OCI-LY1 (cell line): Measurements from ENCODE around the gene STEAP1B.

ENCODE experiments used
- H2AFZ ChIP-seq: fragments of 200-600 bp; sonication (generic), shearing (Covaris generic); 2 replicates; pipeline ENCODE4 v1.6.0; 2014; ENCODE audit warnings: antibody characterized with exemption, mild to moderate bottlenecking, low read length
- H3F3A ChIP-seq: fragments of 200-600 bp; sonication (generic), shearing (Covaris generic); 2 replicates; pipeline ENCODE4 v1.6.0; 2014; ENCODE audit warnings: mild to moderate bottlenecking, antibody characterized with exemption, low read length, moderate library complexity; ENCODE audit not compliant: insufficient read depth
- H3K27ac ChIP-seq: fragments of 200-600 bp; sonication (generic); 2 replicates; pipeline ENCODE4 v1.5.1; 2014; ENCODE audit warnings: low read length, mixed run types, mild to moderate bottlenecking, low read depth; ENCODE audit not compliant: poor library complexity, severe bottlenecking
- H3K27me3 ChIP-seq: fragments of 200-600 bp; sonication (generic); 2 replicates; pipeline ENCODE4 v1.6.0; 2014; ENCODE audit warnings: antibody characterized with exemption, mild to moderate bottlenecking, low read length, moderate library complexity; ENCODE audit not compliant: insufficient read depth
- H3K36me3 ChIP-seq: fragments of 200-600 bp; sonication (generic); 2 replicates; pipeline ENCODE4 v1.6.1; 2014; ENCODE audit warnings: mild to moderate bottlenecking, antibody characterized with exemption, low read length, moderate library complexity, mixed read lengths; ENCODE audit not compliant: insufficient read depth
- H3K4me1 ChIP-seq: fragments of 200-600 bp; sonication (generic); 2 replicates; pipeline ENCODE4 v1.5.1; 2014; ENCODE audit warnings: mild to moderate bottlenecking, low read length, moderate library complexity; ENCODE audit not compliant: insufficient read depth, severe bottlenecking
- H3K4me2 ChIP-seq: fragments of 200-600 bp; sonication (generic), shearing (Covaris generic); 2 replicates; pipeline ENCODE4 v1.6.1; 2014; ENCODE audit warnings: low read length
- H3K4me3 ChIP-seq: fragments of 200-600 bp; sonication (generic); 2 replicates; pipeline ENCODE4 v1.5.1; 2014; ENCODE audit warnings: low read length, low read depth, mild to moderate bottlenecking, mixed read lengths; ENCODE audit not compliant: poor library complexity, severe bottlenecking
- H3K79me2 ChIP-seq: fragments of 200-600 bp; shearing (Covaris generic); 2 replicates; pipeline ENCODE4 v1.6.1; 2016; ENCODE audit warnings: mixed run types, low read length, mixed read lengths; ENCODE audit not compliant: insufficient read depth
- H3K9ac ChIP-seq: fragments of 200-600 bp; sonication (generic), shearing (Covaris generic); 2 replicates; pipeline ENCODE4 v1.6.1; 2014; ENCODE audit warnings: mild to moderate bottlenecking, low read length, mixed read lengths
- H3K9me2 ChIP-seq: fragments of 200-600 bp; sonication (generic), shearing (Covaris generic); 2 replicates; pipeline ENCODE4 v1.6.1; 2014; ENCODE audit warnings: low read depth, mild to moderate bottlenecking, low read length, mixed read lengths
- H3K9me3 ChIP-seq: fragments of 200-600 bp; shearing (Covaris generic); 2 replicates; pipeline ENCODE4 v1.6.1; 2014; ENCODE audit warnings: low read length, mixed read lengths
- H4K20me1 ChIP-seq: fragments of 200-600 bp; sonication (generic), shearing (Covaris generic); 2 replicates; pipeline ENCODE4 v1.6.0; 2016; ENCODE audit warnings: mild to moderate bottlenecking, low read length; ENCODE audit not compliant: insufficient read depth
- EZH2 ChIP-seq: fragments of 200-600 bp; sonication (generic), shearing (Covaris generic); IDR thresholded peaks from 2 replicates; pipeline ENCODE4 v1.8.0; 2017; ENCODE audit warnings: borderline replicate concordance, mixed run types, mild to moderate bottlenecking, antibody characterized with exemption, low read length, moderate library complexity, mixed read lengths
- TF ChIP-seq, protein P1 (sequence below): fragments of 200-600 bp; sonication (generic), shearing (Covaris generic); IDR thresholded peaks from 2 replicates; pipeline ENCODE4 v1.5.1; 2017; ENCODE audit warnings: mild to moderate bottlenecking, antibody characterized with exemption, low read length, moderate library complexity, mixed read lengths

Gene STEAP1B

GRCh38 chr7:22394739-22395138 lies 105.2 kb downstream of the STEAP1B start:
- Histone ChIP-seq H3K36me3 (no peaks in the 10 kb centered on the region; the same call in 1 of the 2 replicates), H3K9me3 (no peaks in the 10 kb centered on the region), H3K9ac (no peak overlapping the region), H3K4me3 (no peak overlapping the region), H3F3A (no peaks in the 10 kb centered on the region), H3K4me1 (peaks cover 10% of the 10 kb centered on the region), H2AFZ (no peak overlapping the region), H3K79me2 (no peaks in the 10 kb centered on the region), H3K27ac (no peak overlapping the region), H3K27me3 (no peaks in the 10 kb centered on the region), H4K20me1 (no peaks in the 10 kb centered on the region), H3K9me2 (no peaks in the 10 kb centered on the region), H3K4me2 (no peak overlapping the region)
- TF ChIP-seq, protein P1, sequence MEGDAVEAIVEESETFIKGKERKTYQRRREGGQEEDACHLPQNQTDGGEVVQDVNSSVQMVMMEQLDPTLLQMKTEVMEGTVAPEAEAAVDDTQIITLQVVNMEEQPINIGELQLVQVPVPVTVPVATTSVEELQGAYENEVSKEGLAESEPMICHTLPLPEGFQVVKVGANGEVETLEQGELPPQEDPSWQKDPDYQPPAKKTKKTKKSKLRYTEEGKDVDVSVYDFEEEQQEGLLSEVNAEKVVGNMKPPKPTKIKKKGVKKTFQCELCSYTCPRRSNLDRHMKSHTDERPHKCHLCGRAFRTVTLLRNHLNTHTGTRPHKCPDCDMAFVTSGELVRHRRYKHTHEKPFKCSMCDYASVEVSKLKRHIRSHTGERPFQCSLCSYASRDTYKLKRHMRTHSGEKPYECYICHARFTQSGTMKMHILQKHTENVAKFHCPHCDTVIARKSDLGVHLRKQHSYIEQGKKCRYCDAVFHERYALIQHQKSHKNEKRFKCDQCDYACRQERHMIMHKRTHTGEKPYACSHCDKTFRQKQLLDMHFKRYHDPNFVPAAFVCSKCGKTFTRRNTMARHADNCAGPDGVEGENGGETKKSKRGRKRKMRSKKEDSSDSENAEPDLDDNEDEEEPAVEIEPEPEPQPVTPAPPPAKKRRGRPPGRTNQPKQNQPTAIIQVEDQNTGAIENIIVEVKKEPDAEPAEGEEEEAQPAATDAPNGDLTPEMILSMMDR: no peak
- no peak for TF ChIP-seq EZH2

- no peak overlapping the region for H2AFZ ChIP-seq
- no peaks in the 10 kb centered on the region for H3K9me2 ChIP-seq
- no peaks in the 10 kb centered on the region for H3K27me3 ChIP-seq
- peaks cover 10% of the 10 kb centered on the region for H3K4me1 ChIP-seq
- no peaks in the 10 kb centered on the region for H3F3A ChIP-seq
- H3K4me2 ChIP-seq: no peak overlapping the region
- H3K27ac ChIP-seq: no peak overlapping the region
- H3K4me3 ChIP-seq: no peak overlapping the region
- H3K9ac ChIP-seq: no peak overlapping the region
- no peaks in the 10 kb centered on the region for H3K9me3 ChIP-seq
- TF ChIP-seq, protein P1: no peak
- TF ChIP-seq EZH2: no peak
- no peaks in the 10 kb centered on the region; the same call in 1 of the 2 replicates for H3K36me3 ChIP-seq
- no peaks in the 10 kb centered on the region for H4K20me1 ChIP-seq
- H3K79me2 ChIP-seq: no peaks in the 10 kb centered on the region
These were observed 105.9 kb downstream of the STEAP1B start for GRCh38 chr7:22393913-22394729.

- TF ChIP-seq, protein P1: no peak
- TF ChIP-seq EZH2: no peak
- H3K4me1 ChIP-seq: peaks cover 10% of the 10 kb centered on the region
These were observed 109.5 kb downstream of the STEAP1B start for GRCh38 chr7:22390516-22390915.

More at GRCh38 chr7:22390516-22390915, 109.5 kb downstream of the STEAP1B start:
- Histone ChIP-seq H4K20me1 (no peaks in the 10 kb centered on the region), H3K9ac (no peak overlapping the region), H2AFZ (no peak overlapping the region), H3K4me3 (no peak overlapping the region), H3K27me3 (no peaks in the 10 kb centered on the region), H3F3A (no peaks in the 10 kb centered on the region), H3K79me2 (no peaks in the 10 kb centered on the region), H3K27ac (no peak overlapping the region), H3K9me3 (peaks cover 6% of the 10 kb centered on the region; the same call in 1 of the 2 replicates), H3K36me3 (no peaks in the 10 kb centered on the region; the same call in 1 of the 2 replicates), H3K9me2 (no peaks in the 10 kb centered on the region), H3K4me2 (no peak overlapping the region)
